Prostate gland (tissue), 2 donors: ENCODE results near the gene FOSL2. TPM values are rescaled to one million over a fixed set of nuclear protein-coding genes. Genes with fewer than 3 reads are reported as not detected.

ENCODE experiments used
- DNase-seq: peaks from one replicate; pipeline ENCODE4 v3.0.0-alpha.2; 2019; ENCODE audit warnings: low spot score
- H3K27ac ChIP-seq, 2 donors: fragments of 200-600 bp; sonication (generic); 2 replicates each; pipeline ENCODE4 v1.5.1; 2017 to 2019
- H3K27me3 ChIP-seq: fragments of 200-600 bp; sonication (generic); replicated peaks from 2 replicates; pipeline ENCODE4 v1.5.1; 2019; ENCODE audit not compliant: insufficient read depth
- H3K36me3 ChIP-seq, 2 donors: fragments of 200-600 bp; sonication (generic); 1 replicate in 1 of 2; 2 replicates in 1 of 2; pipeline versions ENCODE4 v1.5.1 to v1.8.1; 2017 to 2019
- H3K4me1 ChIP-seq: fragments of 200-600 bp; sonication (generic); replicated peaks from 2 replicates; pipeline ENCODE4 v1.5.1; 2019
- H3K4me3 ChIP-seq, 2 donors: fragments of 200-600 bp; sonication (generic); 2 replicates each; pipeline ENCODE4 v1.5.1; 2017 to 2019
- H3K9me3 ChIP-seq: fragments of 200-600 bp; sonication (generic); 2 replicates; pipeline ENCODE4 v1.5.1; 2017
- POLR2A ChIP-seq: fragments of 450-650 bp; IDR thresholded peaks from one replicate; pipeline ENCODE4 v1.6.1; 2016; ENCODE audit warnings: antibody characterized with exemption, mild to moderate bottlenecking
- POLR2AphosphoS5 ChIP-seq: sonication (generic); formaldehyde crosslinking; IDR thresholded peaks from one replicate; pipeline ENCODE4 v1.6.1; 2017; ENCODE audit warnings: antibody characterized with exemption
- WGBS: methylation state at CpG from one replicate; pipeline ENCODE4 v1.1.5; 2018; 5-methylcytosine and 5-hydroxymethylcytosine counted together
- intact Hi-C: fragments of 100-400 bp; cut with DNase I; formaldehyde crosslinking; loops from one replicate; pipeline ENCODE4 v1.14.2; 2022
- total RNA-seq, 2 donors: library from RNA; depleted of rRNA; stranded (reverse); fragments of >200 nt; gene quantifications; one replicate each; pipeline ENCODE4 v1.1.0, GENCODE V29; 2016
- TF ChIP-seq, protein P1 (sequence below), 4 experiments: fragments of 200-600 bp in 2 of 4; fragments of 450-650 bp in 2 of 4; sonication (generic) in 2 of 4; IDR thresholded peaks; 1 replicate in 3 of 4; 2 replicates in 1 of 4; pipeline ENCODE4 v1.5.1; 2016 to 2019; ENCODE audit warnings: antibody characterized with exemption in 4 of 4, mild to moderate bottlenecking in 2 of 4, moderate library complexity in 2 of 4

FOSL2 gene
- total RNA-seq, 2 donors from 2014 or later, result 57.4 to 94.2 TPM

GRCh38 chr2:28352104-28352503 is 40.6 kb upstream of the FOSL2 start:
- Histone ChIP-seq H3K27ac (no peak overlapping the region), H3K4me3 (no peak overlapping the region), H3K9me3 (no peaks in the 10 kb centered on the region), H3K27me3 (no peaks in the 10 kb centered on the region), H3K36me3 (no peaks in the 10 kb centered on the region), H3K4me1 (peaks cover 12% of the 10 kb centered on the region)
- TF ChIP-seq POLR2A, result no peak
- TF ChIP-seq, protein P1, sequence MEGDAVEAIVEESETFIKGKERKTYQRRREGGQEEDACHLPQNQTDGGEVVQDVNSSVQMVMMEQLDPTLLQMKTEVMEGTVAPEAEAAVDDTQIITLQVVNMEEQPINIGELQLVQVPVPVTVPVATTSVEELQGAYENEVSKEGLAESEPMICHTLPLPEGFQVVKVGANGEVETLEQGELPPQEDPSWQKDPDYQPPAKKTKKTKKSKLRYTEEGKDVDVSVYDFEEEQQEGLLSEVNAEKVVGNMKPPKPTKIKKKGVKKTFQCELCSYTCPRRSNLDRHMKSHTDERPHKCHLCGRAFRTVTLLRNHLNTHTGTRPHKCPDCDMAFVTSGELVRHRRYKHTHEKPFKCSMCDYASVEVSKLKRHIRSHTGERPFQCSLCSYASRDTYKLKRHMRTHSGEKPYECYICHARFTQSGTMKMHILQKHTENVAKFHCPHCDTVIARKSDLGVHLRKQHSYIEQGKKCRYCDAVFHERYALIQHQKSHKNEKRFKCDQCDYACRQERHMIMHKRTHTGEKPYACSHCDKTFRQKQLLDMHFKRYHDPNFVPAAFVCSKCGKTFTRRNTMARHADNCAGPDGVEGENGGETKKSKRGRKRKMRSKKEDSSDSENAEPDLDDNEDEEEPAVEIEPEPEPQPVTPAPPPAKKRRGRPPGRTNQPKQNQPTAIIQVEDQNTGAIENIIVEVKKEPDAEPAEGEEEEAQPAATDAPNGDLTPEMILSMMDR (IDR thresholded peaks at IDR 0.05), result no peak
- TF ChIP-seq POLR2AphosphoS5, result no peak
- 76% methylated on average over 5 of the region's 5 CpGs for WGBS
- intact Hi-C loops, result no loop called here
- no peak for DNase-seq

DNA sequence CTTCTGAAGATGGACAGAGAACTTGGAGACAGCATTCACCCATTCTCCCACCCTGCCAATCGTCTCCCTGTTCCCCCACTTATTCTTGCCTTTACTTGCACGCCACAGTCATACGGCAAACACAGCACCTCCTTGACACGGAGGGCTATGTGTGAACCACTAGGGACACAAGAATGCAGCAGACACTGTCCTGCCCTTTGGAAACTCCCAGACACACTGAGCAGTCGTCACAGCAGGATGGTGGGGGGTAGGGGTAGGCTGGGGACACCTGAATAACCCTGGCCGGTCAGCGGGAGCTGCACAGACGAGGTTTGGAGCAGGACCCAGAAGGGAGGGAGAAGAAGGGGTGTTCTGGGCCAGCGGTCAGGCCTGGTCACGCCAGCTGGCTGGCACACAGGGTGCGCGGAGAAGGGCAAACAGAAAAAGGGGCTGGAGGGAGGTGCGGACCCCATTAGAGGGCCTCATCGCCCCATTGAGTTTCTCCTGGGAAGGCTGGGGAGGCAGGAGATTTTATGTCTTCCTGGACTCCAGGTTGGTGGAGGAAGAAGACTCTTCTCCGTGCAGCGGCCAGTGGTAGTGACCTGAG is 40.0 kb upstream of the FOSL2 start:
- intact Hi-C loops, result no loop called here

GRCh38 chr2:28354920-28355520 is 37.6 kb upstream of the FOSL2 start:
- WGBS, result 94% methylated on average over 10 of the region's 10 CpGs
- no peaks in the 10 kb centered on the region for H3K9me3 ChIP-seq
- no peak overlapping the region for H3K4me3 ChIP-seq
- H3K36me3 ChIP-seq, result no peaks in the 10 kb centered on the region
- TF ChIP-seq POLR2AphosphoS5, result no peak
- TF ChIP-seq, protein P1 (IDR thresholded peaks at IDR 0.05), result no peak
- TF ChIP-seq POLR2A, result no peak
- intact Hi-C loops, result no loop called here
- H3K27ac ChIP-seq, result peak overlapping the region; percentile 67 to 72
- no peaks in the 10 kb centered on the region for H3K27me3 ChIP-seq
- DNase-seq, result no peak
- H3K4me1 ChIP-seq, result peaks cover 12% of the 10 kb centered on the region

More for the DNA sequence above, 40.0 kb upstream of the FOSL2 start:
- H3K27me3 ChIP-seq, result no peaks in the 10 kb centered on the region
- no peaks in the 10 kb centered on the region for H3K36me3 ChIP-seq
- TF ChIP-seq, protein P1 (IDR thresholded peaks at IDR 0.05), result no peak
- TF ChIP-seq POLR2AphosphoS5, result no peak
- TF ChIP-seq POLR2A, result no peak
- H3K9me3 ChIP-seq, result no peaks in the 10 kb centered on the region
- WGBS, result 84% methylated on average over 16 of the region's 16 CpGs
- peaks cover 12% of the 10 kb centered on the region for H3K4me1 ChIP-seq
- DNase-seq, result no peak
- no peak overlapping the region for H3K27ac ChIP-seq
- H3K4me3 ChIP-seq, result no peak overlapping the region

DNA sequence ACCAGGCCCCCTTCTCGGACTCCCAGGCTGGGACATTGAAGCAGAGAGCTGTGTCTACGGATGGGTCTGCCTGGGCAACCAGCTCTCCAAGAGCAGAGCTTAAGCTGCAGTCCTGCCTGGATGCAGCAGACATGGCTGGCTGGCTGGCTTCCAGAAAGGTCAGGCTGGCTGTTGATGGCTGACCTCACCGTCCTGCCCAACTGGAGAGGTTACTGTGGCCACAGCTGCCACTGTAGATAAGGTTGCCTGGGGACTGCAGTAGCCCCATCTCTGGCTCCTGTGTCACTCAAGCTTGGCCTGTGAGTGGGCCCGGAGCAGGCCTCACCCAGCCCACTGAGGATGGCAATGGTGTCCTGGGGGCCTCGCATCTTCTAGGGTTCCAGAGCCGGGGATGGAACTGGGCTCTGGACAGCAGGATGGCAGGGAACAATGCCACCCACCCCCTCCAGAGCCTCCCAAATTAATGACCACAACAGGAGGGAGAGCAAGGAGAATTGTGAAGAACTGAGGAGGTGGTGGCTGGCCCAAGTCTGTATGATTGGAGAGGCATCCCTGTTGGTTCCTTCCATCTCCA is 37.0 kb upstream of the FOSL2 start:
- no peak overlapping the region for H3K4me3 ChIP-seq
- peaks cover 12% of the 10 kb centered on the region for H3K4me1 ChIP-seq
- no peaks in the 10 kb centered on the region for H3K27me3 ChIP-seq
- DNase-seq, result no peak
- H3K27ac ChIP-seq, result peak overlapping the region; percentile 67 to 72
- 91% methylated on average over 6 of the region's 6 CpGs for WGBS
- no peaks in the 10 kb centered on the region for H3K36me3 ChIP-seq
- TF ChIP-seq POLR2AphosphoS5, result no peak
- TF ChIP-seq, protein P1 (IDR thresholded peaks at IDR 0.05), result no peak
- TF ChIP-seq POLR2A, result no peak
- intact Hi-C loops, result no loop called here
- H3K9me3 ChIP-seq, result no peaks in the 10 kb centered on the region
